ENCODE data around the gene DPPA2. TPM values are rescaled to one million over a fixed set of nuclear protein-coding genes. Genes with fewer than 3 reads are reported as not detected.

DPPA2 gene
- total RNA-seq, 2 donors from 2014 or later, result not detected

DNA sequence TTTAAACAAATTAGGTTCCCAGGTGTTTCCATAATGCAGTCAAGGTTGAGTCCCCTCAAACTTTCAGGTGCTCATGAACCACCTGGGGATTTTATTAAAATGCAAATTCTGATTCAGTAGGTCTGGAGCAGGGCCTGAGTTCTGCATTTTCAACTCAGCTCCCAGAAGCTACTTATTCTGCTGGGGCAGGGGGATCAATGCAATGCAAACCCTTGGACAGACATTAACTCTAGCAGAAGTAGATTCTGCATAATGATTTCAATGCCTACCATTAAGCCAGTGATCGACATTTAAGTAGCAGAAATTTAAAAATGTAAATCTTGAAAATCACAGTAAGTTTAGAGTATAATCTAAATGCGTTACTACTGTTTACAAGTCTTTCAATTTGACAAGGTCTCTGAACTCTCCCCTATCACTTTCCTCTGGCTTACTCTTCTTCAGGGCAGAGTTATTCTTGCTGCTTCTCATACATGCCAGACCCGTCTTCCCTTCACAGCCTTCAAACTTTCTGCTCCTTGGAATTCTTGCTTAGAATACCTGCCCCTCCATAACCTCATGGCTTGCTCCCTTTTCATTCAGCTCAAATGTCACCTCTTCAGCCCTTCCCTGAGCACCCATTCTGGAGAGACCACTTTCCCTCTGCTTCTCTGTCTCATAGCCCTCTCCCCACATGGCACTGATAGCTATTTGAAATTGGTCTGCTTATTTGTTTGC is 40.3 kb upstream of the DPPA2 start:
- Histone ChIP-seq H3K9me3 (no peaks in the 10 kb centered on the region), H3K36me3 (replicated peaks in 1 of 2; ENCODE audit: insufficient read depth in 1 of 2, low read depth in 2 of 2) (no peaks in the 10 kb centered on the region), H3K4me3 (no peak overlapping the region), H3K4me1 (no peaks in the 10 kb centered on the region), H3K27me3 (no peaks in the 10 kb centered on the region), H3K27ac (no peak overlapping the region)
- no peak for TF ChIP-seq POLR2A (IDR thresholded peaks at IDR 0.05)
- TF ChIP-seq, protein P1, sequence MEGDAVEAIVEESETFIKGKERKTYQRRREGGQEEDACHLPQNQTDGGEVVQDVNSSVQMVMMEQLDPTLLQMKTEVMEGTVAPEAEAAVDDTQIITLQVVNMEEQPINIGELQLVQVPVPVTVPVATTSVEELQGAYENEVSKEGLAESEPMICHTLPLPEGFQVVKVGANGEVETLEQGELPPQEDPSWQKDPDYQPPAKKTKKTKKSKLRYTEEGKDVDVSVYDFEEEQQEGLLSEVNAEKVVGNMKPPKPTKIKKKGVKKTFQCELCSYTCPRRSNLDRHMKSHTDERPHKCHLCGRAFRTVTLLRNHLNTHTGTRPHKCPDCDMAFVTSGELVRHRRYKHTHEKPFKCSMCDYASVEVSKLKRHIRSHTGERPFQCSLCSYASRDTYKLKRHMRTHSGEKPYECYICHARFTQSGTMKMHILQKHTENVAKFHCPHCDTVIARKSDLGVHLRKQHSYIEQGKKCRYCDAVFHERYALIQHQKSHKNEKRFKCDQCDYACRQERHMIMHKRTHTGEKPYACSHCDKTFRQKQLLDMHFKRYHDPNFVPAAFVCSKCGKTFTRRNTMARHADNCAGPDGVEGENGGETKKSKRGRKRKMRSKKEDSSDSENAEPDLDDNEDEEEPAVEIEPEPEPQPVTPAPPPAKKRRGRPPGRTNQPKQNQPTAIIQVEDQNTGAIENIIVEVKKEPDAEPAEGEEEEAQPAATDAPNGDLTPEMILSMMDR (IDR thresholded peaks at IDR 0.05), result no peak
- ATAC-seq, result no peak
- WGBS, 2 donors, result 41 to 45% methylated on average over 3 of the region's 3 CpGs
- intact Hi-C loops (cut with DNase I), result no loop called here
- no peak for DNase-seq

DNA sequence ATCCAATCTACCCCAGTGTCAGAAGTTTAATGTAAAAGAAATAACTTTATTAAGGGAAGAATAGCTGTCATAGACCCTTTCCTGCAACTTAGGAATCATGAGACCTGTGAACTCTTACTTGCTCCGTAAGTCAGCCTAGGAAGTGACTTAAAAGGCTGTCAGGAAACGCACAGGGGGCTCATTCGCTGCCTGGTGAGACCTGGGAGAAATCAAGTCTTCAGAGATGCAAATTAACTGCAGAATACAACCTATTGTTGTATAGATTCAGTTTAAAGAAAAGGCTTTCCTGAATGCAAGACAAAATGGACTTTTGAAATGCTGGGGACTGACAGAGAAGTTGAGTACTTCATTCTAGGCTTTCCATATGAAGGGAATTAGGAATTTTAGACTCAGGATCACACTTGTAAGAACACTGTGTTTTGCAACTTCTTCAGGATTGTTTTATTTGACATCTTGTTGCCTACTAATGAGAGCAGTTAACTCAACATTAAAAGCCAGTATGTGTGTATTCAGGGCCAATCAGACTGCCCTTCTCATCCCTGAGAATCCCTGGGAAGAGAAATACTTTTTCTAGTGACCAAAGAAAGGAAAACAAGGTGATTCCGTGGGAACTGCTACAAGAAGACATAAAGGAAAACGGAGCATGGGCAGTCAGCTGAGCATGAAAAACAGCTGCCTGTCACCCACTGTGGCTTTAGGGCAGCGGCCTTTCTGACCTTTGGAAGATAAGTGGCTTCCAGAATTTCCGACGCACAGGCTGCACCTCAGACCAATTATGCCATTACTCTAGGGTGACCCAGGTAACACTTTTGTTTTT is 39.5 kb upstream of the DPPA2 start:
- TF ChIP-seq, protein P1 (IDR thresholded peaks at IDR 0.05), result no peak
- no peak for TF ChIP-seq POLR2A (IDR thresholded peaks at IDR 0.05)
- H3K4me1 ChIP-seq, result no peaks in the 10 kb centered on the region
- no peaks in the 10 kb centered on the region for H3K27me3 ChIP-seq
- DNase-seq (no peak), ATAC-seq (no peak)
- intact Hi-C loops (cut with DNase I), result no loop called here
- H3K27ac ChIP-seq, result no peak overlapping the region
- no peaks in the 10 kb centered on the region for H3K9me3 ChIP-seq
- WGBS, 2 donors, result 50 to 59% methylated on average over 8 of the region's 8 CpGs
- no peaks in the 10 kb centered on the region for H3K36me3 ChIP-seq (replicated peaks in 1 of 2; ENCODE audit: insufficient read depth in 1 of 2, low read depth in 2 of 2)
- no peak overlapping the region for H3K4me3 ChIP-seq

DNA sequence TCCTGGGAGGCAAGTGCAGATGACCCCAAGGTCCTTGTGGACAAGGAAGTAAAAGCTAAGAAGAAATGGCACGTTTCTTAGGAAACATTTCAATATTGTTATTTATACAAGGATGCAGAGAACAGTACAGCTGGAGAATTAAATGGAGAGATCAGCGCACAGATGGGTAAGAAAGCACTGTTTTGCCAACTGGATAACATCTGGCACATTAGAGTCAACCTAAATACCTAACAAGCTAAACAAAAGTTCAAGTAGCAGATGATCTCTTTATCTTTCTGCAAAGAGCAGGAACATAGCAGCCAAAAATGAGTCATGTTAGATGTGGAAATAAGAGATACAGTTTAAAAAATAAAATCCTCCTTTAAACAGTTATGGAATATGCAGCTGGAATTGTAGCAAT is 36.7 kb upstream of the DPPA2 start:
- no peak overlapping the region for H3K4me3 ChIP-seq
- 35 to 50% methylated on average over 2 of the region's 2 CpGs for WGBS, 2 donors
- H3K9me3 ChIP-seq, result no peaks in the 10 kb centered on the region
- H3K36me3 ChIP-seq (replicated peaks in 1 of 2; ENCODE audit: insufficient read depth in 1 of 2, low read depth in 2 of 2), result no peaks in the 10 kb centered on the region
- no peak for ATAC-seq
- intact Hi-C loops (cut with DNase I), result no loop called here
- H3K27me3 ChIP-seq, result no peaks in the 10 kb centered on the region
- no peak overlapping the region for H3K27ac ChIP-seq
- H3K4me1 ChIP-seq, result no peaks in the 10 kb centered on the region
- TF ChIP-seq POLR2A (IDR thresholded peaks at IDR 0.05), result no peak
- TF ChIP-seq, protein P1 (IDR thresholded peaks at IDR 0.05), result no peak
- DNase-seq, result no peak

DNA sequence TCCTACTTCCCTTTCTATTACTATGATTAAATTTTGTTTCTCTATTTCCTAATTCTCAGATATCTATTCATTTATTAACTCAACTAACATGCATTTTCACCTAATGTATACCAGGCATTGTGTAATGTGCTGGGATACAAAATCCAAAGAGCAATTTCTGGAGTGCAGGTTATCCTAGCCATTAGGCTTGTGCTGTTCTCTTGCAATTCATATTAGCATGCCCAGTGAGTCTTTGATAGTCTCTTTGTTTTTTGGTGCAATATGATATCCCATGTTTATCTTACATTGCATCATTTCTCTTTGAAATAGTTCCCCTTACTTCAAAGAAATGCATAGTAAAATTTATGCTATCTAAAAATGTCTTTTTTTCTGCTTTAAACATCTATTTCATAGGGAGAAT is 34.9 kb upstream of the DPPA2 start:
- no peak for TF ChIP-seq POLR2A (IDR thresholded peaks at IDR 0.05)
- TF ChIP-seq, protein P1 (IDR thresholded peaks at IDR 0.05), result no peak
- no peak overlapping the region for H3K4me3 ChIP-seq
- H3K4me1 ChIP-seq, result no peaks in the 10 kb centered on the region
- no peak overlapping the region for H3K27ac ChIP-seq
- no peaks in the 10 kb centered on the region for H3K36me3 ChIP-seq (replicated peaks in 1 of 2; ENCODE audit: insufficient read depth in 1 of 2, low read depth in 2 of 2)
- DNase-seq (no peak), ATAC-seq (no peak)
- H3K27me3 ChIP-seq, result no peaks in the 10 kb centered on the region
- H3K9me3 ChIP-seq, result no peaks in the 10 kb centered on the region
- intact Hi-C loops (cut with DNase I), result no loop called here

All from body of pancreas (tissue), 4 donors.